ENCODE measurements around the gene ASTN2. TPM values are rescaled to one million over a fixed set of nuclear protein-coding genes. Genes with fewer than 3 reads are reported as not detected.

The ASTN2 gene
- total and polyA plus RNA-seq, 10 of the 15 experiments (the other 5 are each of a cell fraction or from before 2014, with no cell fraction given) = 1.4 to 15.7 (median 7.0) TPM

DNA sequence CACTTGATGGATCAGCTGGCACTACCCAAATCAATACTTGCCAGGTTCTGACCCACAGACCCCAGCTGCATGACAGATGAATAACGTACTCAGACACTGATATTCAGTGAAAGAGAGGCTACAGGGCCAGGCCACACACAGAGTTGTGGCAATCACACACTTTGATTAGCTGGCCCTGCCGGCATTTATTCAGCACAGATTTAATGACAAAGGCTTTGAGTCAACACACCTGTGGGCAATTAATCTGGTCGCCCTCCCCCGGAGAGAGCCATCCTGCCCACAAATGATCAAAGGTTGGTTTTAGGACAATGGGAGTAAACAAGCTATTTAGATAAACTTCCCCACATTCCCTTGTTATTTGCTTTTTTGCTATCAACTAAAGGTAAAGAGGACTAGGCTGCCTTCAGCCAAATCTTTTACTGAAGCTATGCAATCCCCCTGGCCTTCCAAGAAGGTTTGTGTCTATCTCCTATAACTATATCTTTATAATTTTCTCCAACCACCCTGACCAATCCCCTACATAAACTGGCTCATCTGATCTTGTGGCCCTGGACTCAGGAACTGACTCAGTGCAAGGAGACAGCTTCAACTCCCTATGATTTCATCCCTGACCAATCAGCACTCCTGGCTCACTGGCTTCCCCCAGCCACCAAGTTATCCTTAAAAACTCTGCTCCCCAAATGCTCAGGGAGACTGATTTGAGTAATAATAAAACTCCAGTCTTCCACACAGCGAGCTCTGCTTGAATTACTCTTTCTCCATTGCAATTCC is 740.5 kb downstream of the ASTN2 start (continued):
- TF ChIP-seq CHD4 (IDR thresholded peaks at IDR 0.05) = no peak
- no peak for TF ChIP-seq RBBP5 (conservative IDR thresholded peaks at IDR 0.05)

DNA sequence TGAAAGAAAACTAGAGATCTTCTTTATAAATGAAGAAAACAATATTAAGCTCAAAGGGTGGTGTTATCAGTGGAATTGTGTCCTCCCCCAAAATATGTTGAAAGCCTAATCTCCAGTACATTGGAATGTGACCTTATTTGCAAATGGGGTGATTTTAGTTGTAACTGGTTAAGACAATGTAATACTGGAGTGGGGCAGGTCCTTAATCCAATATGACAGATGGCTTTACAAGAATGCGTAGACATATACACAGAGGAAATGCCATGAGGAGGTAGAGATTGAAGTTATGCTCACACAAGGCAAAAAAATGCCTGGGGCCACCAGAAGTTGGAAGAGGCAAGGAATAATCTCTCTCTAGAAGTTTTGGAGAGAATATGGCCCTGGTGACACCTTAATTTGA is 741.5 kb downstream of the ASTN2 start:
- Histone ChIP-seq H3K27me3 (replicated peaks in 1 of 2; ENCODE audit: control insufficient read depth in 2 of 2, insufficient read depth in 2 of 2, low read length in 1 of 2) (no peaks in the 10 kb centered on the region), H3K9me3 (replicated peaks; ENCODE audit: control insufficient read depth, insufficient read depth, low read length) (peaks cover 10% of the 10 kb centered on the region; the same call in 2 of the 3 replicates), H3K4me1 (ENCODE audit: control insufficient read depth, insufficient read depth, low read length) (no peaks in the 10 kb centered on the region), H4K20me1 (ENCODE audit: control insufficient read depth, insufficient read depth) (no peaks in the 10 kb centered on the region), H3K36me3 (ENCODE audit: control insufficient read depth in 2 of 2, insufficient read depth in 2 of 2, low read length in 1 of 2) (no peaks in the 10 kb centered on the region), H2AFZ (ENCODE audit: control insufficient read depth, low read depth, low read length) (no peak overlapping the region), H3K4me3 (no peak overlapping the region), H3K9ac (ENCODE audit: control insufficient read depth, insufficient read depth, low read length) (no peak overlapping the region), H3K4me2 (ENCODE audit: control insufficient read depth, insufficient read depth) (no peak overlapping the region), H3K27ac (ENCODE audit: control insufficient read depth, insufficient read depth) (no peak overlapping the region), H3K79me2 (ENCODE audit: control insufficient read depth, insufficient read depth, low read length) (no peaks in the 10 kb centered on the region)
- ChIA-PET POLR2A (no interaction called here), CTCF (interaction anchor here (1.3 kb wide), 1 partner anchor 31 kb away, joined by 4 read pairs; no protein-coding TSS in a partner anchor), SMC1A (ENCODE audit: uncharacterized antibody, unreplicated experiment) (interaction anchor here (0.7 kb wide), 1 partner anchor 105 kb away, joined by 3 read pairs; no protein-coding TSS in a partner anchor), RAD21 (ENCODE audit: unreplicated experiment) (no interaction called here)
- no peak for TF ChIP-seq BHLHE40 (IDR thresholded peaks at IDR 0.05; ENCODE audit: borderline replicate concordance in 1 of 2, low read depth in 2 of 2, low read length in 1 of 2)
- TF ChIP-seq NFIC (IDR thresholded peaks at IDR 0.05; ENCODE audit: low read depth, low read length) = no peak
- TF ChIP-seq FOXM1 (IDR thresholded peaks at IDR 0.05; ENCODE audit: low read depth, low read length) = no peak
- no peak for TF ChIP-seq HCFC1 (IDR thresholded peaks at IDR 0.05; ENCODE audit: low read length)
- no peak for FAIRE-seq
- 96% methylated on average over 1 of the region's 1 CpG for WGBS (ENCODE audit: insufficient coverage, insufficient replicate concordance, low lambda C conversion rate, missing lambda C conversion rate)
- no TSS peak for BruUV-seq (replicated peaks)
- no peak for ATAC-seq
- in situ Hi-C loops (cut with MboI) = no loop called here
- no peak for DNase-seq (ENCODE audit: low read depth, low spot score)
- intact Hi-C loops (cut with micrococcal nuclease; ENCODE audit: unreplicated experiment) = no loop called here
